AG04449 (cell line): ENCODE measurements around the gene PRPF40A.

ENCODE experiments used
- CTCF ChIA-PET: fragments of 350-600 bp; formaldehyde crosslinking; extraction: SDS; loops from one replicate; lab custom pipeline; 2021; ENCODE audit warnings: antibody characterized with exemption; lab: Yijun Ruan, JAX
- POLR2A ChIA-PET: fragments of 400-600, 350-600 bp; formaldehyde crosslinking; extraction: SDS; loops from one replicate; lab custom pipeline; 2020; ENCODE audit warnings: antibody characterized with exemption, inconsistent platforms; lab: Yijun Ruan, JAX
- DNase-seq: peaks from one replicate; pipeline ENCODE4 v3.0.0-alpha.2; 2010; ENCODE audit warnings: low read depth, low spot score
- H3K4me3 ChIP-seq: 2 replicates; pipeline ENCODE4 v1.5.1; 2011; ENCODE audit warnings: low read depth, mild to moderate bottlenecking, control low read depth, low read length
- CTCF ChIP-seq: IDR thresholded peaks from one replicate; pipeline ENCODE4 v1.5.1; 2011; ENCODE audit warnings: mild to moderate bottlenecking, moderate library complexity, low read length, control low read depth, inconsistent platforms; ENCODE audit not compliant: insufficient read depth; ENCODE audit errors: missing control alignments

Gene PRPF40A

GRCh38 chr2:152624805-152625204 lies 92.5 kb downstream of the PRPF40A start:
- POLR2A ChIA-PET: no interaction called here
- no peak overlapping the region for H3K4me3 ChIP-seq
- TF ChIP-seq CTCF: no peak
- no peak for DNase-seq
- CTCF ChIA-PET: interaction anchor here (1.0 to 6.4 kb wide), 3 partner anchors 11 to 434 kb away, joined by 3 to 43 read pairs (median 38); no protein-coding TSS in a partner anchor

DNA sequence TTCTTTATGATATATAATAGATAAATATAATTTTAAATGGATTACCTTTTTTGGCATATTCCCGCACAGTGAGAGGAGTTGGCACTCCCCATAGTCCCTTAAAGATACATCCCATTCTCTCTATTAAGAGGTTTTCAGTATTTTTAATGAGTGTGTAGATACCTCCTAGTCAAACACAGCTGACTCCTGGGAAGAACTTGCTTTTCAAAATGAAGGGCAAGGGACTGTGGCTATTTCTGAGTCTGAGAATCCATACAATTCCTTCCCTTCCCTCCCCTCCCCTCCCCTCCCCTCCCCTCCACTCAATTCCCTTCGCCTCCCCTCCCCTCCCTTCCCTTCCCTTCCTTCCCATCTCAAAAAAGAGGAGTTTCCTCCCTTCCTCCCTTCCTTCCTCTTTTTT lies 93.5 kb downstream of the PRPF40A start:
- POLR2A ChIA-PET: no interaction called here
- TF ChIP-seq CTCF: no peak
- H3K4me3 ChIP-seq: no peak overlapping the region
- DNase-seq: no peak
- CTCF ChIA-PET: interaction anchor here (1.1 to 5.7 kb wide), 3 partner anchors 9 to 74 kb away, joined by 3 to 38 read pairs (median 3); no protein-coding TSS in a partner anchor

- DNase-seq: no peak
- no peak for TF ChIP-seq CTCF
- ChIA-PET POLR2A (no interaction called here), CTCF (interaction anchor here (1.1 to 5.7 kb wide), 3 partner anchors 8 to 74 kb away, joined by 3 to 38 read pairs (median 3); no protein-coding TSS in a partner anchor)
- H3K4me3 ChIP-seq: no peak overlapping the region
Measured at GRCh38 chr2:152623076-152623740, 94.1 kb downstream of the PRPF40A start.

GRCh38 chr2:152622219-152622618 lies 95.0 kb downstream of the PRPF40A start:
- no peak overlapping the region for H3K4me3 ChIP-seq
- ChIA-PET CTCF (interaction anchor here (0.8 to 8.6 kb wide), 2 partner anchors 13 to 36 kb away, joined by 3 to 63 read pairs; no protein-coding TSS in a partner anchor), POLR2A (interaction anchor here (0.8 kb wide), 1 partner anchor 446 kb away, joined by 3 read pairs; no protein-coding TSS in a partner anchor)
- DNase-seq: no peak
- no peak for TF ChIP-seq CTCF

DNA sequence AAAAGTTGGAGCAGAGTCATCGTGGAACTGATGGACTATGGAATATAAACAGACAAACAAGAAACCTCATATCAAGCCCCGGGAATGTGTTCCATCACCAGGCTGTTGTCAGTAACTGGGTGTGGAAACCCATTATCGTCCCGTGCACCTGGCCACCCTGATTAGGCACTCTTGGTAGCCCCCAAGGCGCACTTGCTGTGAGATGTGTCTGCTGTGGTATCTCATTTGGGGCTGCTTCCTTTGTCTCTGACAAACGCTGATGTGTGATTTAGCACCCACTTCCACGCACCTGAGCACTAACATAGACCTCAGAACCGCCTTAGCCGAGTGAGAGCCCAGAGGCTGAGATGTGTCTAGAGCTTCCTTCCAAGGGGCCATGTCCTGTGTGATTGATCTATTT lies 96.3 kb downstream of the PRPF40A start:
- H3K4me3 ChIP-seq: no peak overlapping the region
- ChIA-PET CTCF (interaction anchor here (1.0 to 8.6 kb wide), 4 partner anchors 14 to 584 kb away, joined by 3 to 63 read pairs (median 6); partner anchors contain the start of gene STAM2), POLR2A (no interaction called here)
- no peak for TF ChIP-seq CTCF
- DNase-seq: no peak

GRCh38 chr2:152620208-152620607 lies 97.1 kb downstream of the PRPF40A start:
- POLR2A ChIA-PET: no interaction called here
- CTCF ChIA-PET: interaction anchor here (2.0 to 8.6 kb wide), 3 partner anchors 15 to 444 kb away, joined by 5 to 63 read pairs (median 8); partner anchors contain the start of gene STAM2
- no peak overlapping the region for H3K4me3 ChIP-seq
- DNase-seq: no peak
- no peak for TF ChIP-seq CTCF
